GM10266 (cell line): ENCODE data around the gene ACTRT2.

ENCODE experiments used
- DNase-seq: peaks from one replicate; pipeline ENCODE4 v3.0.0; 2012; ENCODE audit errors: extremely low spot score
- CTCF ChIP-seq: IDR thresholded peaks from 2 replicates; pipeline ENCODE4 v1.5.1; 2012; ENCODE audit warnings: mild to moderate bottlenecking, low read depth; ENCODE audit not compliant: control insufficient read depth, insufficient read depth; ENCODE audit errors: missing control alignments

The ACTRT2 gene

DNA sequence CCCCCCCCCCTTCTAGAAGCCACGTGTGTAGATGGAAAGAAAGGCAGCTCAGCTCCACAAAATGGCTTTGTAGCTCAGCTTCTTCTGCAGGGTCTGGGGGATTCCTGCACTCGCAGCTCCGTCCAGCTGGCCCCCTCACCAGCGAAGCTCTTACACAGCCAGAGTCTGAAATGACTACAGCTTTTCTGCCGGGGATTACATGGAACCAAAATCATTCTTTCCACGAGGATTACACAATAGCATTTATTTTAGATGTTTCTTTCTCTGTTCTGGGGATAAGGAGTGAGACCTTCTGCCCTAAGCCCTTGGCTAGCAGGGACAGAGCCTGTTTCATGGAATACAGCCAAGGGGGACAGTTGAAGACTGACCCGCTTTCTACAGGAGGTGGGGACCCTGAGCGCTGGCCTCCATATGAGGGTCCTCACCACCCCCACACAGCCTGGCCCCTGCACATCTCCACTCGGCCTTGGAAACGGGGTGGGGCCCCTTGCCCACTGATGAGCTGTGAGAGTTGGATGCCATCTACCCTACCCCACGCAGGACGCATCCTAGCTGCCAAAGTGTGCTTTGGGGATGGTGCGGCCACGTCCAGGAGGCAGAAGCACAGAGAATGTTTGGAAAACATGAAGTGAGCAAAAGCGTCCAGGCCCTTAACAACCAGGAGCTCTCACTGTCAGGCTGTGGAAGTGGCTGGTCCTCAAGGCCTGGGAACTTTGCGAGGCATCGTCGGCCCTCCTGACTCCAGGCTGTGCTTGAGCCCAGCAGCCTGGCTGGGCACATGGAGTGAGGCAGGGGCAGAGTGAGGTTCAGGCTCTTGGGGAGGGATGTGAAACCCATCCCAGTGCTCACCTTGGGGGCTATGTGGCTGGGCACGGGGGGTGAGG is 14.5 kb downstream of the ACTRT2 start:
- DNase-seq: no peak
- no peak for TF ChIP-seq CTCF

DNA sequence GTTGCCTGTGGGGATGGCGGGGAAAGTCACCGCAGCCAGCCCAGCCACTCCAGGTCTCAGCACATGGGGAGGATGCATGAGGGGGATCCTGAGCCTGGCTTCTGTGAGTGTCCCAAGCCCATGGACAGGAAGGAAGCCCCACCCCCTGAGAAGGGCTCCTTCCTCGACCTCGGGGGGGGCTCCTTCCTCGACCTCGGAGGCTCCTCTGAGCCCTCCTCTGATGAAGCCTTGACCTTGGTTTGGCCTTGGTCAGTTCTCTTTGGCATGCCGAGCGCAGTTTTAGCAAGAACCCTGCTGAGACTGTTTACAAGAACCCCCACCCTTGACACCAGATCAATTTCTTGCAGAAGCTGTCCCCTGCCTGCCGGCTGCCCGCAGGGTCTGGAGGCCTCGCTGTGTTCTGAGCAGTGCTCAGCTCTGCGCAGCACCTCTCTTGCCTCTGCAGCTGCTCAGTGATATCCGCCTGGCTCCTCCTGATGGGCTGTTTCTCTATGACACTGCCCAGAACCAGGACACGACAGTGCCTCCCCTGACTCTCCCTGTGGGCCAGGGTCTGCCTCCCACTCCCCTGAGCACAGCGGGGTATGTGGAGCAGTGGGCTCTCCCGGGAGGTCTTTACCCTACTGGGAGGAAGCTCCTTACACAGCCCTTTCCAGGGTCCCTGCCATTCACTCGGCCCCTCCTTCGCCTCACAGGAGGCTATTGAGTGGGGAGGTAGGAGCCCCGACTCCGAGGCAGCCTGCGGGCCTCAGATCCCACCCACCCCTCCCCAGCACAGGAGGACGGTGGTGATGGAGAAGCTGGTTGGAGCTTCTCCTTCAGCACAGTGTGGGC is 15.4 kb downstream of the ACTRT2 start:
- DNase-seq: no peak
- TF ChIP-seq CTCF: no peak

- TF ChIP-seq CTCF: no peak
- DNase-seq: no peak
Observed at GRCh38 chr1:3037281-3038040, 16.2 kb downstream of the ACTRT2 start.

DNA sequence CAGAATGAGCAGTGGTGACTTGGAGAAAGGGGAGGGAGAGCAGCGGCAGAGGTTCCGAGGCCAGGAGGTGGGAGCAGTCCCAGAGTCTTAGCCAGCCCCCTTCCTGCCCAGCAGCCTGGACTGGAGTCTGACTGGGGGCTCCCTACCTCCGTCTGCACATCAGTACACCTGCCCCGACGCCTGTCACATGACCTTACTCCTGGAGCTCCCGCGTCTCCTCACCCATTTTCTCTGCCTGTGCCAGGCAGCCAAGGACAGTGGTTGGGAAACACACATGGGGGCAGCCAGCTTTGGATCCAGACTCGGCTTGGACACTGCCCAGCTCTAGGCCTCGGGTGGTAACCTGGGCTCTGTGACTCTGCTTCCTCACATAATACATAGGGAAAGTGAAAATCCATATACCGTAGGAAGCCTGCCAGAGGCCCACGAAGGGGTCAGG is 16.9 kb downstream of the ACTRT2 start:
- no peak for TF ChIP-seq CTCF
- DNase-seq: no peak

- DNase-seq: no peak
- no peak for TF ChIP-seq CTCF
Observed at GRCh38 chr1:3038571-3039181, 17.4 kb downstream of the ACTRT2 start.

DNA sequence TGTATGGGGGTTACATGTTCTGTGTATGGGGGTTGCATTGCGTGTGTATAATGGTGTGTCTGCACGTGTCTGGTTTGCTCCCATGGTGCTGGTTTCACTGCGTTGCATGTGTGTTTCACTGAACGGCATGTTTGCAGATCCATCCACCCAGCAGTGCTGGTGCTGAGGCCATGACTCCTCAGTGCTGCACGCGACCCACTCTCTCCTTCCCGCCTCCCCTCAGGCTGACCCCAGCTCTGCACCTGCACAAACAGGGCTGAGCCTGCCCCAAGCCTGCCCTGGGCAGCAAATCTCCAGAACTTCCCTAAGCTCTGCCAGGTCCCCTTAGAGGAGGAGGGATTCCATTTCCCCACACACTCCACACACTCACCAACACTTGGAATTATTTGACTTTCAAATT is 18.7 kb downstream of the ACTRT2 start:
- TF ChIP-seq CTCF: no peak
- no peak for DNase-seq
